H1 (cell line): ENCODE data around the gene OAT. TPM values are rescaled to one million over a fixed set of nuclear protein-coding genes. Genes with fewer than 3 reads are reported as not detected.

Experiments used
- JUND ChIP-seq: IDR thresholded peaks from 2 replicates; pipeline ENCODE4 v1.6.1; 2011; ENCODE audit warnings: mild to moderate bottlenecking, improper control_type of control experiment, low read length
- polyA plus RNA-seq, 7 experiments: library from polyadenylated mRNA; depleted of rRNA in 3 of 7; stranded (reverse) in 5 of 7; unstranded in 2 of 7; fragments of >200 nt in 5 of 7; fragments of 200-250 nt in 2 of 7; gene quantifications; 1 replicate in 5 of 7; 2 replicates in 1 of 7; 4 replicates in 1 of 7; pipeline versions ENCODE4 v1.2.1 to v1.2.3, GENCODE V29; 2011 to 2013; ENCODE audit warnings: missing spikeins in 2 of 7, mixed read lengths in 2 of 7
- total RNA-seq: library from RNA; stranded (reverse); fragmentation: NEBNext Ultra II Directional; extraction: Animal tissue kit (Norgen Biotek cat#: 25700); gene quantifications from 2 replicates; pipeline ENCODE4 v1.2.1, GENCODE V29; 2021
- TF ChIP-seq, protein P1 (sequence below): fragments of 300-600 bp; sonication (generic); IDR thresholded peaks from 2 replicates; pipeline ENCODE4 v1.7.1; 2012; ENCODE audit warnings: low read length, moderate library complexity, mild to moderate bottlenecking, inconsistent platforms; ENCODE audit not compliant: insufficient replicate concordance

OAT gene
- total and polyA plus RNA-seq, 2 of the 8 experiments (the other 6 are each of a cell fraction or from before 2014, with no cell fraction given): 67.8 to 121 TPM

DNA sequence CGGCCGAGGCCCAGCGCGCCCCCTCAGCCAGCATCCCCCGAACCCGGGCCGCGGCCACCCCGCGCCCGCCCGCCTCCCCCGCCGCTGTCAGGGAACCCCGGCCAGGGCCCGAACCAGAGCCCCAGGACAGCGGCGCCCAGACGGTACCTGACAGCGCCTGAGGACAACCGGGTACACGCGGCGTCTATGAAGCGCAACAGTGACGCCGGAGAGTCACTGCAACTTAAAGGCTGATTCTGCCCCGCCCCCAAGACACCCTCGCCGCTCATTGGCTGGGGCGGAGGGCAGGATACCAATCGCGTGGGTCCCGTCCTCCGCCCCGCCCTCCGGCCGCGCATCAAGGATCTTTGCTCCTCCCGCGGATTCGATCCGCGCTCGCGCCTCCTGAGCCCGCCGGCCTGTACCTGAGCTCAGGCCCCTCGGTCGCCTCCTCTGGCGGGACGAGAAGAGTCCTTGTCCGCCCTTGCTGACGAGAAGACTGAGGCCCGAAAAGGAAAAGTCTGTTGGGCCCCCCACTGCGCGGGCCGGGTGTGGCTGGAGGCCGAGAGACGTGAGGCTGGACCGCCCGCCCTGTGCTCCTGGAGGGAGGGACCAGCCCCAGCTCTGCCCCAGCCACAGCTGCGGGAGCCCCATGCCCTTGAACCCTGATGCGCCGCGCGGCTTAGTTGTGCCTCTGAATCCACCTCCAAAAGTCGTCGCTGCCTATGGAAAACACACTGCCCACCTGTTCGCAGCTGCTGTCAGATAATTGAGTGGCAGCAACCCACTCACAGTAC lies at the start of gene OAT (continued):
- TF ChIP-seq, protein P1, sequence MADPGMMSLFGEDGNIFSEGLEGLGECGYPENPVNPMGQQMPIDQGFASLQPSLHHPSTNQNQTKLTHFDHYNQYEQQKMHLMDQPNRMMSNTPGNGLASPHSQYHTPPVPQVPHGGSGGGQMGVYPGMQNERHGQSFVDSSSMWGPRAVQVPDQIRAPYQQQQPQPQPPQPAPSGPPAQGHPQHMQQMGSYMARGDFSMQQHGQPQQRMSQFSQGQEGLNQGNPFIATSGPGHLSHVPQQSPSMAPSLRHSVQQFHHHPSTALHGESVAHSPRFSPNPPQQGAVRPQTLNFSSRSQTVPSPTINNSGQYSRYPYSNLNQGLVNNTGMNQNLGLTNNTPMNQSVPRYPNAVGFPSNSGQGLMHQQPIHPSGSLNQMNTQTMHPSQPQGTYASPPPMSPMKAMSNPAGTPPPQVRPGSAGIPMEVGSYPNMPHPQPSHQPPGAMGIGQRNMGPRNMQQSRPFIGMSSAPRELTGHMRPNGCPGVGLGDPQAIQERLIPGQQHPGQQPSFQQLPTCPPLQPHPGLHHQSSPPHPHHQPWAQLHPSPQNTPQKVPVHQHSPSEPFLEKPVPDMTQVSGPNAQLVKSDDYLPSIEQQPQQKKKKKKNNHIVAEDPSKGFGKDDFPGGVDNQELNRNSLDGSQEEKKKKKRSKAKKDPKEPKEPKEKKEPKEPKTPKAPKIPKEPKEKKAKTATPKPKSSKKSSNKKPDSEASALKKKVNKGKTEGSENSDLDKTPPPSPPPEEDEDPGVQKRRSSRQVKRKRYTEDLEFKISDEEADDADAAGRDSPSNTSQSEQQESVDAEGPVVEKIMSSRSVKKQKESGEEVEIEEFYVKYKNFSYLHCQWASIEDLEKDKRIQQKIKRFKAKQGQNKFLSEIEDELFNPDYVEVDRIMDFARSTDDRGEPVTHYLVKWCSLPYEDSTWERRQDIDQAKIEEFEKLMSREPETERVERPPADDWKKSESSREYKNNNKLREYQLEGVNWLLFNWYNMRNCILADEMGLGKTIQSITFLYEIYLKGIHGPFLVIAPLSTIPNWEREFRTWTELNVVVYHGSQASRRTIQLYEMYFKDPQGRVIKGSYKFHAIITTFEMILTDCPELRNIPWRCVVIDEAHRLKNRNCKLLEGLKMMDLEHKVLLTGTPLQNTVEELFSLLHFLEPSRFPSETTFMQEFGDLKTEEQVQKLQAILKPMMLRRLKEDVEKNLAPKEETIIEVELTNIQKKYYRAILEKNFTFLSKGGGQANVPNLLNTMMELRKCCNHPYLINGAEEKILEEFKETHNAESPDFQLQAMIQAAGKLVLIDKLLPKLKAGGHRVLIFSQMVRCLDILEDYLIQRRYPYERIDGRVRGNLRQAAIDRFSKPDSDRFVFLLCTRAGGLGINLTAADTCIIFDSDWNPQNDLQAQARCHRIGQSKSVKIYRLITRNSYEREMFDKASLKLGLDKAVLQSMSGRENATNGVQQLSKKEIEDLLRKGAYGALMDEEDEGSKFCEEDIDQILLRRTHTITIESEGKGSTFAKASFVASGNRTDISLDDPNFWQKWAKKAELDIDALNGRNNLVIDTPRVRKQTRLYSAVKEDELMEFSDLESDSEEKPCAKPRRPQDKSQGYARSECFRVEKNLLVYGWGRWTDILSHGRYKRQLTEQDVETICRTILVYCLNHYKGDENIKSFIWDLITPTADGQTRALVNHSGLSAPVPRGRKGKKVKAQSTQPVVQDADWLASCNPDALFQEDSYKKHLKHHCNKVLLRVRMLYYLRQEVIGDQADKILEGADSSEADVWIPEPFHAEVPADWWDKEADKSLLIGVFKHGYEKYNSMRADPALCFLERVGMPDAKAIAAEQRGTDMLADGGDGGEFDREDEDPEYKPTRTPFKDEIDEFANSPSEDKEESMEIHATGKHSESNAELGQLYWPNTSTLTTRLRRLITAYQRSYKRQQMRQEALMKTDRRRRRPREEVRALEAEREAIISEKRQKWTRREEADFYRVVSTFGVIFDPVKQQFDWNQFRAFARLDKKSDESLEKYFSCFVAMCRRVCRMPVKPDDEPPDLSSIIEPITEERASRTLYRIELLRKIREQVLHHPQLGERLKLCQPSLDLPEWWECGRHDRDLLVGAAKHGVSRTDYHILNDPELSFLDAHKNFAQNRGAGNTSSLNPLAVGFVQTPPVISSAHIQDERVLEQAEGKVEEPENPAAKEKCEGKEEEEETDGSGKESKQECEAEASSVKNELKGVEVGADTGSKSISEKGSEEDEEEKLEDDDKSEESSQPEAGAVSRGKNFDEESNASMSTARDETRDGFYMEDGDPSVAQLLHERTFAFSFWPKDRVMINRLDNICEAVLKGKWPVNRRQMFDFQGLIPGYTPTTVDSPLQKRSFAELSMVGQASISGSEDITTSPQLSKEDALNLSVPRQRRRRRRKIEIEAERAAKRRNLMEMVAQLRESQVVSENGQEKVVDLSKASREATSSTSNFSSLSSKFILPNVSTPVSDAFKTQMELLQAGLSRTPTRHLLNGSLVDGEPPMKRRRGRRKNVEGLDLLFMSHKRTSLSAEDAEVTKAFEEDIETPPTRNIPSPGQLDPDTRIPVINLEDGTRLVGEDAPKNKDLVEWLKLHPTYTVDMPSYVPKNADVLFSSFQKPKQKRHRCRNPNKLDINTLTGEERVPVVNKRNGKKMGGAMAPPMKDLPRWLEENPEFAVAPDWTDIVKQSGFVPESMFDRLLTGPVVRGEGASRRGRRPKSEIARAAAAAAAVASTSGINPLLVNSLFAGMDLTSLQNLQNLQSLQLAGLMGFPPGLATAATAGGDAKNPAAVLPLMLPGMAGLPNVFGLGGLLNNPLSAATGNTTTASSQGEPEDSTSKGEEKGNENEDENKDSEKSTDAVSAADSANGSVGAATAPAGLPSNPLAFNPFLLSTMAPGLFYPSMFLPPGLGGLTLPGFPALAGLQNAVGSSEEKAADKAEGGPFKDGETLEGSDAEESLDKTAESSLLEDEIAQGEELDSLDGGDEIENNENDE: no peak
- no peak for TF ChIP-seq JUND
